ENCODE results near the gene DCAF8L2. TPM values are rescaled to one million over a fixed set of nuclear protein-coding genes. Genes with fewer than 3 reads are reported as not detected.

DCAF8L2 gene
- total and polyA plus RNA-seq, 9 donors, result not detected

- Histone ChIP-seq H3K36me3 (ENCODE audit: control insufficient read depth, insufficient read depth, low read length) (no peaks in the 10 kb centered on the region), H3K4me3 (ENCODE audit: low read length) (no peak overlapping the region), H3K27me3 (ENCODE audit: control insufficient read depth, insufficient read depth, low read length) (no peaks in the 10 kb centered on the region), H3K27ac (ENCODE audit: low read length) (no peak overlapping the region), H3K4me1 (ENCODE audit: control insufficient read depth, insufficient read depth, low read length) (no peaks in the 10 kb centered on the region), H3K9me3 (replicated peaks; ENCODE audit: control insufficient read depth, low read depth, low read length) (peaks cover 2% of the 10 kb centered on the region)
- no peak for DNase-seq
- WGBS (ENCODE audit: insufficient coverage), result 74% methylated on average over 6 of the region's 9 CpGs
Measured at GRCh38 chrX:27598312-27598711, 8.2 kb downstream of the DCAF8L2 start.

DNA sequence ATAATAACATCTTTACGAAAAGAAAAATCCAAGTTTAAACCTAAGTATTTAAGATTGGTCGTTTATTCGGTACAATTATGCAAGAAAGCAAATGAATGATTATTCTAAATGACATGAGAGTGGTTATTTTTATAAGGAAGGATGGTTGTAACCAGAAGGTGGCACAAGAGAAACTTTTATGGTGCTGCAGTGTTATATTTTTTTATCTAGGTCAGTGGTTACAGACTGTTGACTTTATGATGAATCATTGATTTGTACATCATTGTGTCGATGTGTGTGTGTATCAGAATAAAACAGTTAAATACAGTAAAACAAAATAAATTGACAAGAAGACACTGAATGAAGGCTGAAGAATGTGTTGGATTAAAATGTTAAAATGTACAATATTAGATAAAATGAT lies 9.8 kb downstream of the DCAF8L2 start:
- WGBS (ENCODE audit: insufficient coverage), result no CpG with 5 or more reads among the region's 4 CpGs
- H3K4me1 ChIP-seq (ENCODE audit: control insufficient read depth, insufficient read depth, low read length), result no peaks in the 10 kb centered on the region
- no peaks in the 10 kb centered on the region for H3K27me3 ChIP-seq (ENCODE audit: control insufficient read depth, insufficient read depth, low read length)
- H3K9me3 ChIP-seq (replicated peaks; ENCODE audit: control insufficient read depth, low read depth, low read length), result no peaks in the 10 kb centered on the region
- no peak for DNase-seq
- no peaks in the 10 kb centered on the region for H3K36me3 ChIP-seq (ENCODE audit: control insufficient read depth, insufficient read depth, low read length)
- no peak overlapping the region for H3K4me3 ChIP-seq (ENCODE audit: low read length)
- H3K27ac ChIP-seq (ENCODE audit: low read length), result no peak overlapping the region

DNA sequence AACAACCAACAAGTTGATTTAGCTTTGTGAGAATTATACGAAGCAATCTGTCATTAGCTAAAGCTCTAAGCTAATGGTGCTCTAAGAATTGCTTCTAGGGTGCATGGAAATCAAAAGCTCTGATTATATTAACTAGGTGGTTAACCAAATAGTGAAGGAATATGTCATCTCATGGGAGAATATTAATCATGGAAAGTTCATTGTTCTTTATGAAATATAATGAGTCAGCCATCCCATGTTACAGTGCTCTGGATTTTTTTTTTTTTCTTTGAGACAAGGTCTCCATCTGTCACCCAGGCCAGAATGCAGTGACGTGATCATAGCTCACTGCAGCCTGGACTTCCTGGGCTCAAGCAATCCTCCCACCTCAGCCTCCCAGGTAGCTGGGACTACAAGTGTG lies 10.5 kb downstream of the DCAF8L2 start:
- no peak overlapping the region for H3K4me3 ChIP-seq (ENCODE audit: low read length)

DNA sequence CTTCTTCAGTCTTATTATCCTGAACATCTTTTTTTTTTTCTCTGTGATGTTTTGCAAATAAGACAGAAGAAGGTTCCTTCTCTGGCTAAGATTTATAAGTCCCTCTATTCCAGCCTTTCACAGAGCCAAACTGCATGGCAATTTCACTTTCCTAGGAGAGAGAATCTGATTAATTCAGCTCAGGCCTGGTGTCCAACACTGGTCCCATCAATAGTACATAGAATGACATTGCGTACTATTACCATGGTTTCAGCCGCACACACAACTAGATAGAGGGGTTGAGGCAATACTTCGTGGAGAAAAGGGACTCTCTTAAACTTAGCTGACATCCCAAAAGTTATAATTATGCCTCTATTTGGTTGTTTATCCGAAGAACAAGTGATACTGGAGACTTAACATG lies 18.5 kb downstream of the DCAF8L2 start:
- Histone ChIP-seq H3K4me1 (ENCODE audit: control insufficient read depth, insufficient read depth, low read length) (no peaks in the 10 kb centered on the region), H3K27ac (ENCODE audit: low read length) (no peak overlapping the region), H3K36me3 (ENCODE audit: control insufficient read depth, insufficient read depth, low read length) (no peaks in the 10 kb centered on the region), H3K9me3 (replicated peaks; ENCODE audit: control insufficient read depth, low read depth, low read length) (no peaks in the 10 kb centered on the region), H3K4me3 (ENCODE audit: low read length) (no peak overlapping the region), H3K27me3 (ENCODE audit: control insufficient read depth, insufficient read depth, low read length) (no peaks in the 10 kb centered on the region)
- no CpG with 5 or more reads among the region's 4 CpGs for WGBS (ENCODE audit: insufficient coverage)
- no peak for DNase-seq

More for the DNA sequence above, 10.5 kb downstream of the DCAF8L2 start:
- Histone ChIP-seq H3K9me3 (replicated peaks; ENCODE audit: control insufficient read depth, low read depth, low read length) (no peaks in the 10 kb centered on the region), H3K27ac (ENCODE audit: low read length) (no peak overlapping the region), H3K36me3 (ENCODE audit: control insufficient read depth, insufficient read depth, low read length) (no peaks in the 10 kb centered on the region), H3K27me3 (ENCODE audit: control insufficient read depth, insufficient read depth, low read length) (no peaks in the 10 kb centered on the region), H3K4me1 (ENCODE audit: control insufficient read depth, insufficient read depth, low read length) (no peaks in the 10 kb centered on the region)
- WGBS (ENCODE audit: insufficient coverage), result no CpG with 5 or more reads among the region's 2 CpGs
- no peak for DNase-seq

DNA sequence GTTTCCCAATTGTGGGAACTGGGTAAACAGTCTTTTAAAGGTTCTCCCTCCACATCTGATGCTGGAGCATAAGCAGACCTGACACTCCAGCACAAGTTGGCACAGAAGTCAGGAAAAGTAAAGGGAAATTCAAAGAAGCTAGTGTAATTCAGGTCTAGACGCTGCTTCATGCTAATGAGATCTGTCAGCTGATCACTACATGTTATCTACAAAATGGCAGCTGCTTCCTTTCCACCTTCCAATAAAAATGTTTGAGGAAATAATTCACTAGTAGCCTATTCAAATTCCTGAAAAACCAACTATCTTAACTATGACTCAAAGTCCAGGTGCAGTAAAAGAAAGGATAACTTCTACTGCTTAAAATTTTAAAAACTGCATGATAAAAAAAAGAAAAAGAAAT lies 29.3 kb downstream of the DCAF8L2 start:
- DNase-seq, result no peak
- no peaks in the 10 kb centered on the region for H3K36me3 ChIP-seq (ENCODE audit: control insufficient read depth, insufficient read depth, low read length)
- WGBS (ENCODE audit: insufficient coverage), result no CpG with 5 or more reads among the region's 1 CpG

GRCh38 chrX:27619975-27620374 lies 29.8 kb downstream of the DCAF8L2 start:
- Histone ChIP-seq H3K9me3 (replicated peaks; ENCODE audit: control insufficient read depth, low read depth, low read length) (no peaks in the 10 kb centered on the region), H3K27me3 (ENCODE audit: control insufficient read depth, insufficient read depth, low read length) (no peaks in the 10 kb centered on the region), H3K4me1 (ENCODE audit: control insufficient read depth, insufficient read depth, low read length) (no peaks in the 10 kb centered on the region), H3K4me3 (ENCODE audit: low read length) (no peak overlapping the region), H3K27ac (ENCODE audit: low read length) (no peak overlapping the region), H3K36me3 (ENCODE audit: control insufficient read depth, insufficient read depth, low read length) (no peaks in the 10 kb centered on the region)
- peak; percentile 6 for DNase-seq
- WGBS (ENCODE audit: insufficient coverage), result no CpG with 5 or more reads among the region's 2 CpGs

More for the DNA sequence above, 29.3 kb downstream of the DCAF8L2 start:
- Histone ChIP-seq H3K4me3 (ENCODE audit: low read length) (no peak overlapping the region), H3K27me3 (ENCODE audit: control insufficient read depth, insufficient read depth, low read length) (no peaks in the 10 kb centered on the region), H3K4me1 (ENCODE audit: control insufficient read depth, insufficient read depth, low read length) (no peaks in the 10 kb centered on the region), H3K27ac (ENCODE audit: low read length) (no peak overlapping the region), H3K9me3 (replicated peaks; ENCODE audit: control insufficient read depth, low read depth, low read length) (no peaks in the 10 kb centered on the region)

DNA sequence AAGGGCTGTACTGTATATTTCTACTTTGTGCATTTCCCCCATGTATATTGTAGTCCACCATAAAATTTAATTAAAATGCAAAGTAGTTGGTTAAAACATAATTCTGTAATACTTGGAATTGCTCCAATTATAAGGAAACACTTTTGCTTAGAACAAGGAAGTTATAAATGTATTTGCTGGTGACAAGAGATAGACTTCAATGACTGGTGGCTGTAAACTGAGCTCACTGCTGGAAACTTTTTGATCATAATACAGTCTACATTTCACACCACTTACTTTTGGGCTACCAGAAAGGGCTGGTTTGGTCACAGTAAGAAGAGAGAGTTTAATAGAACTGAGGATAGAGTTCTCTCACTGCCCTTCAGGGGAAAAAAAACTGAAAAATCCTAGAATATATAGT lies 32.7 kb downstream of the DCAF8L2 start:
- Histone ChIP-seq H3K4me3 (ENCODE audit: low read length) (no peak overlapping the region), H3K36me3 (ENCODE audit: control insufficient read depth, insufficient read depth, low read length) (no peaks in the 10 kb centered on the region)

DNA sequence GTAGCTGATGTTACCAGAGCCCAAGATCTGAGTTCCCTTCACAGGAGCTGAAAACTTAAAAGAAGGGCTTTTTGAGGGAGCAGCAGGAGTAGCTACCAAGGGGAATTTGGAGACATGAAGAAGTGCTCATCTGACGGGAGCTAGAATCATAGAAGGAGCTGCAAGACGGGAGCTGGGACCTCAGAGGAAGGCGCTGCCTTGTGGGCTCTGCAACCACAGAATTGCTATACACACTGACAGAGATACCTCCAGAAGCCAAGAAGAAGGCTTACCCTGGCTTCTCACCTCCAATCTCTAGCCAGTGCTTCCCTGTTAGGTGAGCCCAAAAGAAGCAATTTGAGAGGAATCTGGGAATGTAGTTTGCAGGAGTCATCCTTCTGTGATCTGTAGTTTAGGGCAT lies 35.9 kb downstream of the DCAF8L2 start:
- no peaks in the 10 kb centered on the region for H3K4me1 ChIP-seq (ENCODE audit: control insufficient read depth, insufficient read depth, low read length)
- no peaks in the 10 kb centered on the region for H3K36me3 ChIP-seq (ENCODE audit: control insufficient read depth, insufficient read depth, low read length)
- H3K4me3 ChIP-seq (ENCODE audit: low read length), result no peak overlapping the region
- H3K9me3 ChIP-seq (replicated peaks; ENCODE audit: control insufficient read depth, low read depth, low read length), result no peaks in the 10 kb centered on the region
- no CpG with 5 or more reads among the region's 3 CpGs for WGBS (ENCODE audit: insufficient coverage)
- no peak for DNase-seq
- no peak overlapping the region for H3K27ac ChIP-seq (ENCODE audit: low read length)
- peaks cover 2% of the 10 kb centered on the region for H3K27me3 ChIP-seq (ENCODE audit: control insufficient read depth, insufficient read depth, low read length)

More for the DNA sequence above, 32.7 kb downstream of the DCAF8L2 start:
- DNase-seq, result no peak
- Histone ChIP-seq H3K9me3 (replicated peaks; ENCODE audit: control insufficient read depth, low read depth, low read length) (no peaks in the 10 kb centered on the region), H3K27me3 (ENCODE audit: control insufficient read depth, insufficient read depth, low read length) (peaks cover 2% of the 10 kb centered on the region), H3K27ac (ENCODE audit: low read length) (no peak overlapping the region), H3K4me1 (ENCODE audit: control insufficient read depth, insufficient read depth, low read length) (no peaks in the 10 kb centered on the region)

GRCh38 chrX:27633328-27633727 lies 43.2 kb downstream of the DCAF8L2 start:
- Histone ChIP-seq H3K36me3 (ENCODE audit: control insufficient read depth, insufficient read depth, low read length) (no peaks in the 10 kb centered on the region), H3K9me3 (replicated peaks; ENCODE audit: control insufficient read depth, low read depth, low read length) (no peaks in the 10 kb centered on the region), H3K4me3 (ENCODE audit: low read length) (no peak overlapping the region), H3K27me3 (ENCODE audit: control insufficient read depth, insufficient read depth, low read length) (no peaks in the 10 kb centered on the region), H3K27ac (ENCODE audit: low read length) (no peak overlapping the region), H3K4me1 (ENCODE audit: control insufficient read depth, insufficient read depth, low read length) (no peaks in the 10 kb centered on the region)
- no peak for DNase-seq
- WGBS (ENCODE audit: insufficient coverage), result no CpG with 5 or more reads among the region's 3 CpGs

DNA sequence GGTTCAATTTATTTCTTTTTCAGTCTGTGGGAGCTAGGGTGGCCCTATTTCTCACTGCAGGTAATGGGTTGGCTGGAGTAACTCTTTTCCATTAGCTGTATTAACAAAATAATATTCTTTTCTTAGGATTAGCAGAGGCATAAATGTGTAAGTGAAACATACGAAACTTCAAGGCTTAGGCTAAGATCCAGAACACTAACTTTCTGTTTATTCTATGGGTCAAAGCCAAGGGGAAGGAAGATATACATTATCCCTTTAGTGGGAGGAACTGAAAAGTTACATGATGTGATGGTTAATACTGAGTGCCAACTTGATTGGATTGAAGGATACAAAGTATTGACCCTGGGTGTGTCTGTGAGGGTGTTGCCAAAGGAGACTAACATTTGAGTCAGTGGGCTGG lies 66.4 kb downstream of the DCAF8L2 start:
- Histone ChIP-seq H3K36me3 (ENCODE audit: control insufficient read depth, insufficient read depth, low read length) (no peaks in the 10 kb centered on the region), H3K4me3 (ENCODE audit: low read length) (no peak overlapping the region), H3K27ac (ENCODE audit: low read length) (no peak overlapping the region), H3K4me1 (ENCODE audit: control insufficient read depth, insufficient read depth, low read length) (no peaks in the 10 kb centered on the region), H3K27me3 (ENCODE audit: control insufficient read depth, insufficient read depth, low read length) (peaks cover 2% of the 10 kb centered on the region), H3K9me3 (replicated peaks; ENCODE audit: control insufficient read depth, low read depth, low read length) (no peaks in the 10 kb centered on the region)
- no peak for DNase-seq
- no CpG with 5 or more reads among the region's 1 CpG for WGBS (ENCODE audit: insufficient coverage)

DNA sequence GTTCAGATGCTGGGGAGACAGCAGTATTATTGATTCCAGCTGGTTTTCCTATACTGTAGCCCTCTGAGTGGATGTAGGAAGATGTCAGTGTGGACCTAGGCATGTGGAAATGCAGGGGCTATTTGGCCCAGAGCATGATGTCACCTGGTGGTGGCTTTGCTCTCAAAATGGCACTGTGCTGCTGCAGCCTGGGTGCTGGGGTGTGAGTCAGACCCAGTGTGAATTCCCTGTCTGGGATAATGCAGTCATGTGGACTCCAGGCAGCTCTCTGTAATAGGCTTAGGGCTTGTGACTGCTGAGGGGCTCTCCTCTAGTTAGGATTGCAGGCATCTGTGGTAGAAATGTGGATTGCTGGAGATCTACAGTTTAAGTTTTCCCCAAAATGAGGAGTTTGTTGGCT lies 70.7 kb downstream of the DCAF8L2 start:
- Histone ChIP-seq H3K4me3 (ENCODE audit: low read length) (no peak overlapping the region), H3K4me1 (ENCODE audit: control insufficient read depth, insufficient read depth, low read length) (no peaks in the 10 kb centered on the region), H3K27ac (ENCODE audit: low read length) (no peak overlapping the region), H3K27me3 (ENCODE audit: control insufficient read depth, insufficient read depth, low read length) (peaks cover 2% of the 10 kb centered on the region), H3K9me3 (replicated peaks; ENCODE audit: control insufficient read depth, low read depth, low read length) (no peaks in the 10 kb centered on the region), H3K36me3 (ENCODE audit: control insufficient read depth, insufficient read depth, low read length) (no peaks in the 10 kb centered on the region)
- DNase-seq, result no peak
